ENCODE measurements around the gene KLHDC9.

KLHDC9 gene

DNA sequence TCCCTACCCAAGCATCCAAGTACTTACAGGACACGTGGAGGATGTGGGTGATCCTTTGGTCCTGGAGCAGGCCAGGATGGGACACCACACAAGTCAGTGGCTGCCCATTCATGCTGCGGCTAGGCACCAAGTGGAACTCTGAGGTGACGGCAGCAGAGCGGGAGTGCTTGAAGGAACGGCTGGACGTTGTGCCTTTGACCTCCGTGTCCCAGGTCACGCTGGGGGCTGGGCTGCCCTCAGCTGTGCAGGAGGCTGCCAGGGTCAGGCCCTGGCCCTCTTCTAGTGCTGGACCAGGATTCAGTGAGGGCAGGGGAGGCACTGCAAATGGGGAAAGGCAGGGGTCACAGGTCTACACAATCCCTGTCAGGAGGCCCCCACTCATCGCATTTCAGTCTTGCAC is 20.7 kb upstream of the KLHDC9 start:
- no peak for DNase-seq

DNA sequence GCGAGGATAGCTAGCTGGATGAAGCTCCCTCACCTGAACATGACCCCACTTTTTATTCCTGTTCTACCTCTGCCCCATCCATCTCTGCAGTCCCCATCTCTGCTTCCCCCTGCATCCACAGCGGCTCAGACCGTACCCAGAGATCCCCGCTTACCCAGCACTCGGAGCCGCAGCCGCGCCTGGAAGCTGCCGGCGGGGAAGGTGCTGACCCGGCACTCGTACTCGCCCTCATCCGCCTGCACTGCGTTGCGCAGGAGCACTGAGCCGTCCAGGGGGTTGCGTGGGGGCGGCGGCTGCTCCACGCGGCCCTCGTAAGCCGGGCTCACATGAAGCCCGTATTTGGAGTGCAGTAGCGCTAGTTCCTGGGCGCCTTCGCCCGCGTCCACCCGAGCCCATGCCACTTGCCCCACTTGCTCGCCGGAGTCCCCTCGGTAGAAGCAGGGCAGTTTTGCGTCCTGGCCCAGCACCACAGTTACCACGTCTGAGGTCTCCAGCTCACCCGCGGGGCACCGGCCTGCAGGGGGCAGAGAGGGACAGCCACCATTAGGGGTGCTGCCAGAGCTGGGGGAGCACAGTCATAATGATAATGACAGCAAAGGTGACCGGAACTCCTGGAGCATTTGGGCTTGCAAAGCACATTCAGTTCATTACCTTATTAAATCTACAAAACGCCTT is 18.6 kb upstream of the KLHDC9 start:
- DNase-seq, result no peak

DNA sequence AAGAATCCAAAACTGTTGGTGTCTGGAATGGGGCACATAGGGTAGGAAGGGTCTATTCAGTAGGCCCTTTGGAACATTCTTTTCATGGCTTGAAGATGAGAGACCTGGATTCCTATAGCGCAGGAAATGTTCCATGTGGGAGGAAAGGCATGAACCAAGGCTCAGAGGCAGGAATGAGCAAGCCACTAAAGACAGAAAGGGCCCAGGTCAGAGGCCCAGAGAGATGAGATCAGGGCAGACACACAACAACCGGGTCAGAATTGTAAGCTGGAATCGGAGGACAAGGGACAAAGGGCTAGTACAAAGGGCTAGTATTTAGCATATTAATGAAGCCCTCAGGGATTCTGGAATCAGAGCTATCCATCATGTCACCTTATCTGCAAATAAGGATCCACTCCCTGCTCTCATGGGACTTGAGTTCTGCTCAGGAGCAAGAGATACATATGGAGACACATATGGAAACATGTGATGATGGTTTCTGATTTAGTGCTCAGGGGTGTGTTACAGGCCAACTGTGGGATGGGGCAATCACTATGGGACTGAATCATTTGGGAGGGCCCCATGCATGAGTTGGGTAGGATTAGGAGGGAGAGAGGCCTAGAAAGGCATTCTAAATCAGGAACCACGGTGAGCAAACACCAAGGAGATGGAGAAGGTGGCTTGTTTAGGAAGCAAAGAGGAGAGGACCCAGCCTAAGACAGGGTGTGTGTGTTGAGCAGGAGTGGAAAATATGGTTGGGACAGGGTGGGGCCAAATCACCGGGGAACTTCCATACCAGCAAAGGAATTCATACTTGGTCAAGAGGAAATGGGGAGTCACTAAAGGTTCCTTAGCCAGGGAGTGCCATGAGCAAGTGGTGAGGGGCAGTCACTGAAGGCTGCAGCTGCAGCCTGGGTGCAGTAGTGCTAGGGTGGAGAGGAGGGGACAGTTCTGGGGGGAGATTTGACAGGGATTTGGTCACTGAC is 17.4 kb upstream of the KLHDC9 start:
- DNase-seq, result no peak

DNA sequence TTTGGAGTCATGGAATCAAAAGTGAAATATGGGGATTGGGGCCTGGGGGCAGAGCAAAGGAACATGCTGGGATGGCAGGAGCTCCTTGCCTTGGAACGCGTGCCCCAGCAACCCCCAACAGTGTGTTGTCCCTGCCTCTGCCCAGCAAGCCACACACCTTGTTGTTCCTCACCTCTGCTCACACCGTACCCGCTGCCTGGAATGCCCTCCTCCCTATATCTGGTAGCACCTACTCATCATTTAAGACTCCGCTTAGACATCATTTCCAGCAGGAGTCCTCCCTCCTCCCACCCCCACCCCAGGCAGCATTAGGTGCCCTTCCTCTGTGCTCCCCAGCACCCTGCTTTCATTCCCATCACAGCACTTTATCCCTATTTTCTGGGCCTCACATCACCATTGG is 16.6 kb upstream of the KLHDC9 start:
- no peak for DNase-seq

DNA sequence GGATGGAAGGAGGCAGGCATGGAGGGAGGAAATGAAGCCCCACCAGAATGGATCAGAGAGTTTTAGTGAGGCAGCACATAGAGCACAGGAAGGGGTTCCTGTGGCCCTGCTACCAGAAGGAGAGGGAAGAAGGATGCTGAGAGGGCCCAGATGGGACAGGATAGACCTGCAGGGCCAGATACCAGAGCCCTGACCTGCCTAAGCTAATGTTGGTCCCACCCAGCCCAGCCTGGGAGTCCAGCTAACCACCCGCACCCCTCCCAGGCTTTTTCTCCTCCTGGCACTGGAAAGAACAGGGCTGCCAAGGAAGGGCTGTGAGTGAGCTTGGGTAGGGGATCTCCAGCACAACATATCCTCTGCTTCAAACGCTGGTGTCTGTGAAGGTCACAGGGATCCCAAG is 15.7 kb upstream of the KLHDC9 start:
- no peak for DNase-seq

DNA sequence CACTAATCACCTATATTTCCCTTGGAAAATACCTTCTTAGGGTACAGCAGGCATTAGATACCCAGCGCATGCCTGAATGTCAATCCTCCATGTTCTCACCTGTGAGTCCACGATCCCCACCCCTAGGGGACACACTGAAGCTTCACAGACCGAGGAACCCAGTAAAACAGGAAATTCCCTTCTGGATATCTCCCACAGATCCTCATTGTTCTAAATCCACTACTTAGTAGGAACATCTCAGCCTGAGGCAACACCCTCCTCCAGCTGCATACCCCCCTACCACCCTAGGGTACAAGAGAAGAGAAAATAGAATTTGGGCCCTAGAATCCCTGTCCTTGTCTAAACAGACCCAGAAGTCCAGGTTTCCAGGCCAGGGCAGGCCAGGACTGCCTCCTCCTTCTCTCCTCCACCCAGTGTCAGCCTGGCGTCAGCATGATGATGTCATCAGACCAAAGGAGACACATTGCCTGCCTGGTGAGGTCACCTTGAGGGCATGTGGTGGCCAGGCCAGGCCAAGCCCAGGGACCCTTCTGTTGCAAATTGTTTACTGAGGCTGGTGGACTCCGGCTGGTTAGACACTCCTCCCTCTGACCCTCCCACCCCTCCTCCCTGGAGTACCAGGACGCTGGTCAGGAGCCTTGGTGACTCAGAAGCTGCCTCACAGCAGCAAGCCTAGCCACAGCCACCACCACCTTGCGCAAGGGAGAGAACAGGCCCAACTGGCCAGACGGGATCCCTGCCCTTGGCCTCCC is 15.0 kb upstream of the KLHDC9 start:
- no peak for DNase-seq

DNA sequence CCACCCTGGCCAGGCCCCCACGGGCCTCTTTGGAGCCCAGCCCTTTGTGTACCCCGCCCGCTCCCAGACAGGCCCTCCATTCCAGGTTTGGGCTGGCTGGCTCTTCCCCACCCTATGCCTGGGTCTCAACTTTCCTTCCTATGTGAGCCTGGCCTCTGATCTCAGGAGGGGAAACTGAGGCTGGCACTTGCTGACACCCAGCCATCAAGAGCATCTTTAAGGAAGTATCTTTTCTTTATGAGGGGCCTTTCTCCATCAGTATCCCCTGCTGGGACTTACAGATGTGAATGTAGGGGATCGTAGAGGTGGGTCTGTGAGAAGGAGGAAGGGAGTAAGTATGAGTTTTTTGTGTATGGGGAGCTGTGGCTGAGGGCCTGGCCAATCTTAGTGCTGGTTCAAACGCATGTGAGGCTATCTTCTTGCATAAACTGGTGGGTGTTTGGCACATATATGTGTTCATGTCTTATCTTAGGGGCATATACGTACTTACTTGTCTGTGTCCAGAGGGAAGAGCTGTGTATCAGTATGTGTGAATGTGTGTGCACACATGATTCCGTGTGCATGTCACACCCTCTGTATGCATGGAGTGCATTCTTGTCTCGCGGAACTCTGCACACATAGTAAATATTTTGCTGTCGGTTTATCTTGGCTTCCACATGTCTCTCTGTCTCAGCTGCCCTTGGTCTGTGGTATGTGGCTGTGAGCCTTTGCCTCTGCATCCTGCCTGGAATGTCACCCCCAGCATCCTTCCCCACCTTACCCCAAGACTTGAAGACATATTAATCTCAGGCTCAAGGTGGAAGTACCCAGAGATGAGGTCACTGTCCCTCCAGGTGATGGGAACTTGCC is 14.2 kb upstream of the KLHDC9 start:
- DNase-seq, result no peak

DNA sequence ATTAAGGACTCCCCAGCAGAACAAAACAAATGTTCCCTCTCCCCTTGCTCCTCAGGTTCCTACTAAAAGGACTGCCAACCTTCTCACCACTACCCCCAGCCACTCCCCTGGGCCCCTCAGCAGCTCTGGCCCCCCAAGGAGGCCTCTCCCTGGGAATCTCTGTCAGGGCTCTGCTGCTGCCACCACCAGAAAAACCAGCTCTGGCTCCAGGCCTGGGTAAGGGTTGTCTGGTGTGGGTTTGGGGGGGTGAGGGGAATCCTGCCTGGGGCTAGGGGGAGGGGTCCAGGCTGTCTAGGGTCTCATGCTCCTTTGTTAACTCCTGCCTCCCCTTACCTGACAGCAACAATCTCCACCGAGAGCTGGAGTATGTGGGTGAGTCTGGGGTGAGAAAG is 13.6 kb upstream of the KLHDC9 start:
- DNase-seq, result no peak

DNA sequence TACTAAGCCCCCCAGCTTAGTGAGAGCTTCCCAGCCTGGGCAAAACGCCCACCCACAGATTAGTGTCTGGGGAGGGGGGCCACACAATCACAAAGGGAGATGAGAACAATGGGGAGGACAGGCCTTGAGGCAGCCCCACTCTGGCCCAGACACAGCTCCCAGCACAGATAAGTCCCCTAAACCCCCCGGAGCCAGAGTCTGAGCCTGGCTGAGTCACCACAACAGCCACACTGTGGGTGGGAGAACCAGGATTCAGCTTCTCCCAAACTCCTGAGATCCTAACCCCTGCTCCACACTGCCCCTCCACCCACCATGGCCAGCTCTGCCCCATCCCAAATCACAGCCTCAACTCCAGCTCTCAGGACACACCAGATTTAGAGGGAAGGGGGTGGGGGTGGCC is 13.0 kb upstream of the KLHDC9 start:
- no peak for DNase-seq

DNA sequence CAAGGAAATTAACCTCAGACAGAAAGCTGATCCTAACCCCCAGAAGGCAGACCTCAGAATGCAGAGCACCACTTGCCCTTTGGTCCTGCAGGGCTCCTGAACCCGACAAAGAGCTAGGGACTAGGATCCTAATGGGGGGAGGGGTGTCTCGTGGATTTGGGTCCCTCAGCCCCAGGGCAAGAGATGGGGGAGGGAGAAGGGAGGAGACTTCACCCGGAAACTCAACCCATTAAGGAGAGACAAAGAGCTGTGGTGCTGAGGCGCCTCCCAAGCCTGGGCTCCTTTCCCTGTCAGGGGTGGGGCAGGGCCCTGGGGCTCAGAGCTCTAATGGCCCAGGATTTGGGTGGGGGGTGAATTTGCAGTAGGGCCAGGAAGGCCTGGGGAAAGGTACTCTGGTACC is 11.7 kb upstream of the KLHDC9 start:
- DNase-seq, result no peak

DNA sequence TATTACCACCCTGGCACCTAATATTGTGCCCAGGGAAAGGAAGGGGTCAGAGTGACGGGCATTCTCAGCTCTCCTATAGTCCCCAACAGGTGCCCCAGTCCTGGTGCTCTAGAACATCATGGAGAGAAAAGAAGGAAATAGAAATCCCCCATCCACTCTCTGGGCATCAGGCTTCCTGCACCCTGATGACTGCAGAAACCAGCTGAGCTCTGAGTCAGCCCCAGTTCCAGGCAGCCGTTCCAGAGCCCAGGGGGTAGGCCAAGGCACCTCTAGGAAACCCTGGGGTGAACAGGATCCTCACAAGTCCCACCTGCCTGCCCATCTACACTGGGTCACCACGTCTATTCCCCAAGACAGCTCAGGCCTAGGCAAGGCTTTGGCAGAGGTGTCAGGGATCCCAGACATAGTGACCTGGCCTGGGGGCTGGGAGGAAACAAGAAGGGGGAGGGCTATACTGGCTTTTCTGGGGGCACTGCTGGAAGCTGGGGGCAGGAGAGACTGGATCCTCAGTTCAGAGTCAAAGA is 9.5 kb upstream of the KLHDC9 start:
- no peak for DNase-seq

DNA sequence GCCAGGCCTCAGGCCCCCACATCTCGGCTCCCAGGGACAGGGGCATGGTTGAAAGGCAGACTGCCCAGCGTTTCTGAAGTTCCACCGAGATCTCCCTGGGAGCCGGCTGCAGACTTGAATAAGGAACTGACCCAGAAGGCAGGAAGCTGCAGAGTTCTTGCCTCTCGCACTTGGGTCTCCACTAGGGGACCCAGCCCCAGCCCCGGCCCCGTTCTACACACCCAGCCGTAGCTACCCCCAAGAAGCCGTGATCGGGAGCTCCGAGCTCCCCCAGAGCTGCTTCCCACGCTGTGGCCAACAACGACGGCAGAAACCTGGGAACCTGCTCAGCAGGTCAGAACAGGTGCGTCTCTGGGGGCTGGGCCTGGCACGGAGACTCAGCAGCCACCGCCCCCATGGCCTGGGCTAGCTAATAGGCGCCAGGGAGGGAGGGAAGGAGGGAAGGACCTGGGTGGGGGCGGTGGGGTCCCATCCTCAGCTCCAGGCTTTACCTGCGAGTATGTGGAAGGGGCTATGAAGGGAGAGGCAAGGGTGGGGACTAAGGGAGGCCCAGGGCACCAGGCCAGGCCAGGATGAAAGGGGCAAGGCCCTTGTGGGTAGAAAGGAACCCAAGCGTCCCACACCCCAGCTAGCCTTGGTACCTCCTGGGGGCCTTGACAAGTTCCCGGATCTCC is 8.8 kb upstream of the KLHDC9 start, which contains the start of gene NECTIN4:
Gene NECTIN4 (minus strand): TSS at position 308 of the 674 bp plus-strand sequence. CDS start 262 bp downstream, at position 46.
- no peak for DNase-seq

DNA sequence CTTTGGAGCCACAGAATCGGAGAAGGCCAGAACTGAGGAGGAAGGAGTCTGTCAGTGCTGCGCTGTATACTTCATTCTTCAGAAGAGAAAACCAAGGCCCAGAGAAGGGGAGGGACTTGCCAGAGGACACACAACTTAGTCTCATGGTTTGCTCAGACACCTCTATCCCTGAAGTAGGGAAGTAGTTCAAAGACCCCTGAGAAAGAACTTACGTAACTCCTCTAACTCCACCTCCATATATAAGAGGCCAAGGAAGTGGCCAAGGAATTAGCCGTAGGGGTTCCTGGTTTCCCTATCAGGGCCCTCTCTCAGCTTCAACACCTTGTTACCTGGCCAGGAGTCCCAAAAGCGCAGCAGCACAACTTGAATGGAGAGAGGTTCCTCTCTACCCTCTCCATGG is 8.2 kb upstream of the KLHDC9 start:
- no peak for DNase-seq

DNA sequence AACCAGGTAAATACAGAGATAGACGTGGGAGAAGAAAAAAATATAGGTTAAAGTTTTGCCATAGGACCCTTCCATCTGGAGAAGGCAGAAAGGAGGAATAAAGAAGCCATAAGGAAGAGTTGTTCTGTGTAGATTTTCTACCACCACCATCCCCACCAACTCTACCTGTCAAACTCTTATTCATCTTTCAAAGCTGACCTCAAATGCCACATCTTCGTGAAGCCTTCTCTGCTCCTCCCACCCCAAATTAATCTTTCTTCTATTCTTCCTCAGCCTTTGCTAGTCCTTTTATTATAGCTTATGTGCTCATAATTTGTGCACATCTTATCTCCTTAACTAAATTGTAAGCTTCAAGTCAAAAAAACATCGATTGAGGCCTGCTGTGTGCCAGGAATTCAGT is 7.5 kb upstream of the KLHDC9 start:
- DNase-seq, result no peak

DNA sequence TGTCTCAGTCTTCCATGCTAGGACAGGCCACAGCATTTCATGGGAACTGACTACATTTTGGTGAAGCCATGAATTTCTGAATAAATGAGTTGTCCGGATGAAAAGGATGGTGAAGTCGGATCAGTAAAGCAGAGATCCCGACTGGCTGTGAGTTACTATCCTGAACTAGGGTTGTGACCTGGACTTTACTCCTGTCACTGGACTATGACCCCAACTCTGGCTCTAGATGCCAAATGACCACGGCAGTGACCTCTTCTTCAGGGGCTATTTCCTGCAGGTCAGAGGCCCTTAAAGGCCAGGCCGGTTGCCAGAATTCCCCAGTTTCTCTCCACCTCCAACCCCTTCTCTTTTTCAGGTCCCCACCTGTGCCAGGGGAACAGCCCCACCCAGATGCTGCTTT is 7.1 kb upstream of the KLHDC9 start:
- DNase-seq, result no peak

DNA sequence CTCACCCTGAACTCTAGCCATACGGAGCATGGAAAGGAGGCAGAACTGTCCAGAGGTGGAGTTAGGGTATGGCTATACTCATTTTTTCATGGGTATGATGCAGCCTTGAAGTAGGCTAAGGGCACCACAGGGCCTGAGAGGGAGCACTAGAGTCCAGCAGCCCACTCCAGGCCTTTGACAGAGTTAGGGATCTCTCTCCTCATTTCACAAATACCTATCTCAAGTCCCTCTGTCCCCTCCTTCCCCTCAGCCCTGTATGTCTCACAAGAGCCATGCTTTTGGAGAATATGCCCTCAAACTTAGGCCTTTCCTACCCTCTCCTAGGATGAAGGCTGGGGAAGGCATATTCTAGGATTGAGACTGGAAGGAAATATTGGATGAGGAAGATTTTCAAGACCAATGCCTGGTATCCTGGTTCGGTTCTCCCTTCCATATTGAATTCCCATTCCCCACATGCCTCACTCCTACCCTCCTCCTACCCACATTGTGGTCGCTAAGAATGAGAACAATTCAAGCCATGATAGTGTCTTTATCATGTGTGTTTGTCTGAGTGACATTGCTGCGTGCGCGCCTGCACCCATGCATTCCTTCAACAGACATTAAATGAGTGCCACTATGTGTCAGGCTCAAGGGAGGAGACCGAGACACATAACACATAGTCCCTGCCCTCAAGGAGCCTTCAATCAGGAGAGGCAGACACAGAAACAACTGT is 6.2 kb upstream of the KLHDC9 start:
- DNase-seq, result no peak

DNA sequence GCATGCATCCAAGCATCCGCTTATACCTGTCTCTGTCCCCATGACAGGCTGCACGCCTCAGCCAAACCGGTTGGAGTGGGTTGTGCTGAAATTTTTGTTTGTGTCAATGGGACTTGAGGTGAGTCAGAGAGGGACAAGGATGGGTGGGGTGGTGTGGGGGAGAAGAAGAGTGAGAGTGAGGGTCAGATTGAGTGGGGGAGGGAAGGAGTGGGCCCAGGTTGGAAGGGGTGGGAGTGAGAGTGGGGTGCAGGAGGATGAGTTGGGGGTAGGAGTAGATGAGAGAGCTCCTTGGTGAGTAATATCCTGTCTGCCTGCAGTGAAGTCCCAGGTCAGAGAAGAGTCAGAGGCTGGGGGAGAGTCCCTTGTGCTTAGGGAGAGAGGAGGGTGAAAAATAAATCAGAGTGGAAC is 5.5 kb upstream of the KLHDC9 start:
- no peak for DNase-seq

DNA sequence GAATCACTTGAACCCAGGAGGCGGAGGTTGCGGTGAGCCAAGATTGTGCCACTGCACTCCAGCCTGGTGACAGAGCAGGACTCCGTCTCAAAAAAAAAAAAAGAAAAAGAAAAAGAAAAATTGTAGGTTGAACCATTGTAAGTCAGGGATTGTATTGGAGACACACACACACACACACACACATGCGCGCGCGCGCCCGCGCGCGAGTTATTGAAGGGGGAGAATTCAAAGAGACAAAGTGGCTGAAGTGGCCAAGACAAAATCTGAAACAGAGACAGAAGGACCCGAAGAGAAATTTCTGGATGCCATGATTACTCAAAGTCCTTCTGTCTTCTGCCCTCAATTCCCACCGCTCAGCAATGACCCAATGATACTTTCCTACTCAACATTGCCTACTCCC is 3.7 kb upstream of the KLHDC9 start:
- DNase-seq, result no peak

DNA sequence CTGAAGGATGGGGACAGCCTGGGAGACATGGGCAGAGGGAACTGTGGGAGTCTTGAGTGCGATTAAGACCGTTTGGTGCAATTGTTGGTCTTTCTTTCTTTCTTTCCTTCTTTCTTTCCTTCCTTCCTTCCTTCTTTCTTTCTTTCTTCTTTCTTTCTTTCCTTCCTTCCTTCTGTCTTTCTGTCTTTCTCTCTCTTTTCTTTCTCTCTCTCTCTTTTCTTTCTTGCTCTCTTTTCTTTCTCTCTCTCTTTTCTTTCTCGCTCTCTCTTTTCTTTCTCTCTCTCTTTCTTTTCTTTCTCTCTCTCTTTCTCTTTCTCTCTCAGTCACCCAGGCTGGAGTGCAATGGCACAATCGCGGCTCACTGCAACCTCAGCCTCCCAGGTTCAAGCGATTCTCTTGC is 2.9 kb upstream of the KLHDC9 start:
- no peak for DNase-seq

DNA sequence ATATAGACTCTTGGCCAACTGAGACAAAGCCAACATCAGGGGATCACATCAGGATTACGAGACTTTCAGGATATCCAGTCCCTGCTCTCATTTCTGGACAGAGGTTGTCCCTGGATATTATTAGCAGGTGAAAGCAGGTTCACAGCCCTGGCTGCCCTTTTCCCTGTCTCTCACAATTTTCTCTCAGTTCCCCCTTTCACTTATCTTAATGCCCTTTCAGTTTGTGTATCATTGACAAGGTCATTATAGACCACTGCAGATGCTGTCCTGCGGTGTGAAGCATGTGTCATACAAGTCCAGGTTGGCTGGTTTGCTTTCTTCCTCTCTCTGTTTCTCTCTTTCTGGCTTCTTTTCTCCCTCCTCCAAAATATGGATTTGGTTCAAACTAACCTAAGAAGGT is 2.1 kb upstream of the KLHDC9 start:
- no peak for DNase-seq

DNA sequence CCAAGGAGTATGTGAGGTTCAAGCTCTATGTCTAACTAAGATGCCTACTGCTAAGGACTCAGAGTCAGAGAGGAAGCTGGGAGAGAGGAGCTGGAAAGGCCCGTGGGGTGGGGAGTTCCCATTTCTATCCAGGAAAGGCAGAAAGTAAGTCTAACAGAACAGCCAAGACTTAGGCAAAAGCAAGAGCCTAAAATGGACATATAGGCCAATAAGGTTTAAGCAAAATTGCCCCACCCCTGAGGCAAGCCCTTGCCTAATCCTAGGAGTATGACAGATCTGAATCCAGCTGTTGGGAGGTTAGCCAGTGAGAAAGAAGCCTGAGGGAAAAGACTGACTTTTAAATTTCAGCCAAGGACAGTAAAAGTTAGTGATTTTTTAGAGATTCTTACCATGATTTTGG is 1.6 kb upstream of the KLHDC9 start:
- no peak for DNase-seq
